Measurements from ENCODE around the gene ERCC5. TPM values are rescaled to one million over a fixed set of nuclear protein-coding genes. Genes with fewer than 3 reads are reported as not detected.

ERCC5 gene
- total and polyA plus RNA-seq, 10 donors, result 55.1 to 123 (median 74.8) TPM

- no peaks in the 10 kb centered on the region for H3K9me3 ChIP-seq
- TF ChIP-seq POLR2A (IDR thresholded peaks at IDR 0.05) (no peak), CTCF (IDR thresholded peaks at IDR 0.05 in 8 of 11, conservative IDR thresholded peaks at IDR 0.05 in 3 of 11) (peak in 9 of 11 experiments; percentile 41 to 77 (median 65)), POLR2AphosphoS5 (IDR thresholded peaks at IDR 0.05) (peak in 1 of 3 donors; percentile 48)
- peak; percentile 83 for DNase-seq
- no peak overlapping the region for H3K4me3 ChIP-seq
- 54 to 68% (median 56%) methylated on average over 19 to 22 of the region's 22 CpGs for WGBS, 5 donors
- H3K27me3 ChIP-seq (replicated peaks in 1 of 7), result no peaks in the 10 kb centered on the region
- intact Hi-C loops (cut with DNase I; ENCODE audit: low total_unique reads), result no loop called here
- H3K27ac ChIP-seq, result no peak overlapping the region
- H3K36me3 ChIP-seq, result peaks cover 5 to 100% (median 84%) of the 10 kb centered on the region in 6 donors
- peaks cover 0 to 17% (median 13%) of the 10 kb centered on the region in 6 donors for H3K4me1 ChIP-seq
Observed at GRCh38 chr13:102870677-102871415, 25.0 kb downstream of the ERCC5 start.

- Histone ChIP-seq H3K4me1 (peaks cover 0 to 17% (median 13%) of the 10 kb centered on the region in 6 donors), H3K36me3 (peaks cover 2 to 100% (median 84%) of the 10 kb centered on the region in 6 donors), H3K4me3 (no peak overlapping the region), H3K9me3 (no peaks in the 10 kb centered on the region), H3K27me3 (replicated peaks in 1 of 7) (no peaks in the 10 kb centered on the region), H3K27ac (no peak overlapping the region)
- no peak for DNase-seq
- TF ChIP-seq POLR2AphosphoS5 (IDR thresholded peaks at IDR 0.05) (no peak), POLR2A (IDR thresholded peaks at IDR 0.05) (no peak), CTCF (IDR thresholded peaks at IDR 0.05 in 8 of 11, conservative IDR thresholded peaks at IDR 0.05 in 3 of 11) (no peak)
- WGBS, 5 donors, result 84 to 95% (median 88%) methylated on average over 7 of the region's 7 CpGs
- intact Hi-C loops (cut with DNase I; ENCODE audit: low total_unique reads), result no loop called here
Observed at GRCh38 chr13:102872131-102872530, 26.3 kb downstream of the ERCC5 start.

- peaks cover 0 to 100% (median 83%) of the 10 kb centered on the region in 6 donors for H3K36me3 ChIP-seq
- no peaks in the 10 kb centered on the region for H3K9me3 ChIP-seq
- H3K4me1 ChIP-seq, result peaks cover 0 to 17% (median 13%) of the 10 kb centered on the region in 6 donors
- intact Hi-C loops (cut with DNase I; ENCODE audit: low total_unique reads), result no loop called here
- 67 to 88% (median 80%) methylated on average over 1 of the region's 1 CpG for WGBS, 5 donors
- no peak overlapping the region for H3K4me3 ChIP-seq
- TF ChIP-seq POLR2A (IDR thresholded peaks at IDR 0.05) (no peak), CTCF (IDR thresholded peaks at IDR 0.05 in 8 of 11, conservative IDR thresholded peaks at IDR 0.05 in 3 of 11) (no peak), POLR2AphosphoS5 (IDR thresholded peaks at IDR 0.05) (no peak)
- H3K27me3 ChIP-seq (replicated peaks in 1 of 7), result no peaks in the 10 kb centered on the region
- H3K27ac ChIP-seq, result no peak overlapping the region
- DNase-seq, result no peak
Observed at GRCh38 chr13:102872531-102872930, 26.7 kb downstream of the ERCC5 start.

- peaks cover 0 to 99% (median 72%) of the 10 kb centered on the region in 6 donors for H3K36me3 ChIP-seq
- WGBS, 5 donors, result 47 to 54% (median 52%) methylated on average over 3 of the region's 3 CpGs
Observed at GRCh38 chr13:102873653-102874052, 27.8 kb downstream of the ERCC5 start.

More at GRCh38 chr13:102873653-102874052, 27.8 kb downstream of the ERCC5 start:
- DNase-seq, result no peak
- TF ChIP-seq POLR2AphosphoS5 (IDR thresholded peaks at IDR 0.05) (no peak), POLR2A (IDR thresholded peaks at IDR 0.05) (no peak)
- intact Hi-C loops (cut with DNase I; ENCODE audit: low total_unique reads), result no loop called here
- Histone ChIP-seq H3K27ac (no peak overlapping the region), H3K27me3 (replicated peaks in 1 of 7) (no peaks in the 10 kb centered on the region), H3K4me3 (no peak overlapping the region), H3K9me3 (no peaks in the 10 kb centered on the region), H3K4me1 (peaks cover 0 to 17% (median 13%) of the 10 kb centered on the region in 6 donors)

Data from spleen (tissue), 11 donors.